Caco-2 (cell line): Measurements from ENCODE around the gene IL10RB. TPM values are rescaled to one million over a fixed set of nuclear protein-coding genes. Genes with fewer than 3 reads are reported as not detected.

Experiments used
- BruUV-seq: library from RNA; stranded (reverse); fragments of 400-500 nt; replicated peaks from 2 replicates; lab custom pipeline; 2021; lab: Mats Ljungman, UMichigan
- CTCF ChIA-PET: fragments of 300-600 bp; sonication (Branson Sonifier 250); formaldehyde crosslinking; loops from one replicate; lab custom pipeline; 2022; ENCODE audit warnings: antibody characterized with exemption; lab: Charles Lee
- POLR2A ChIA-PET: fragments of 300-600 bp; sonication (Branson Sonifier 250); formaldehyde crosslinking; loops from one replicate; lab custom pipeline; 2022; ENCODE audit warnings: antibody characterized with exemption; lab: Charles Lee
- DNase-seq, 2 experiments: peaks; one replicate each; pipeline versions ENCODE4 v3.0.0 to v3.0.0-alpha.2; 2020 to 2022
- H3K27me3 ChIP-seq: replicated peaks from 2 replicates; pipeline ENCODE4 v1.6.0; 2011; ENCODE audit warnings: low read length; ENCODE audit not compliant: control insufficient read depth, insufficient read depth
- H3K36me3 ChIP-seq: 2 replicates; pipeline ENCODE4 v1.5.1; 2011; ENCODE audit warnings: low read length; ENCODE audit not compliant: control insufficient read depth, insufficient read depth
- H3K4me1 ChIP-seq: fragments of 250-450 bp; sonication (Bioruptor Pico); 2 replicates; pipeline ENCODE4 v1.5.1; 2020; ENCODE audit warnings: mild to moderate bottlenecking
- H3K4me3 ChIP-seq: 2 replicates; pipeline ENCODE4 v1.5.1; 2011; ENCODE audit warnings: low read depth, mild to moderate bottlenecking, control low read depth, low read length
- H3K9me3 ChIP-seq: fragments of 250-450 bp; sonication (Bioruptor Pico); 2 replicates; pipeline ENCODE4 v1.5.1; 2020; ENCODE audit warnings: mild to moderate bottlenecking, moderate library complexity
- H3K27ac Mint-ChIP-seq: one replicate; pipeline ENCODE4 v1.8.0; 2022; ENCODE audit warnings: mixed read lengths; ENCODE audit not compliant: unreplicated experiment
- H3K27me3 Mint-ChIP-seq: one replicate; pipeline ENCODE4 v1.8.0; 2022; ENCODE audit warnings: mixed read lengths; ENCODE audit not compliant: insufficient read depth, unreplicated experiment
- H3K36me3 Mint-ChIP-seq: one replicate; pipeline ENCODE4 v1.8.0; 2022; ENCODE audit warnings: mild to moderate bottlenecking, mixed read lengths; ENCODE audit not compliant: insufficient read depth, unreplicated experiment
- H3K4me1 Mint-ChIP-seq: one replicate; pipeline ENCODE4 v1.8.0; 2022; ENCODE audit warnings: low read depth, mixed read lengths; ENCODE audit not compliant: unreplicated experiment
- H3K4me3 Mint-ChIP-seq: one replicate; pipeline ENCODE4 v1.8.0; 2022; ENCODE audit warnings: mild to moderate bottlenecking, moderate library complexity, mixed read lengths; ENCODE audit not compliant: unreplicated experiment
- H3K9me3 Mint-ChIP-seq: one replicate; pipeline ENCODE4 v1.8.0; 2022; ENCODE audit warnings: mixed read lengths; ENCODE audit not compliant: unreplicated experiment
- intact Hi-C: fragments of 100-400 bp; cut with micrococcal nuclease; formaldehyde crosslinking; loops from one replicate; pipeline ENCODE4 v1.10.0; 2022; ENCODE audit not compliant: unreplicated experiment
- total RNA-seq: library from RNA; stranded (reverse); gene quantifications from 2 replicates; pipeline ENCODE4 v1.2.3, GENCODE V29; 2022
- TF ChIP-seq, protein P1 (sequence below), 2 experiments: fragments of 200-600 bp in 1 of 2; IDR thresholded peaks; 1 replicate in 1 of 2; 2 replicates in 1 of 2; pipeline versions ENCODE4 v1.5.1 to v1.8.0; 2011 to 2022; ENCODE audit warnings: antibody characterized with exemption in 1 of 2, control low read depth in 1 of 2, inconsistent platforms in 1 of 2, low read depth in 1 of 2, low read length in 1 of 2, mild to moderate bottlenecking in 1 of 2, moderate library complexity in 1 of 2; ENCODE audit not compliant: insufficient read depth in 1 of 2, severe bottlenecking in 1 of 2, unreplicated experiment in 1 of 2

IL10RB gene
- total RNA-seq, 1 experiment from 2014 or later, result 13.1 TPM

- H3K9me3 ChIP-seq, result peaks cover 10% of the 10 kb centered on the region; the same call in 1 of the 2 replicates
- no peak overlapping the region for H3K4me3 Mint-ChIP-seq
- CTCF ChIA-PET, result no interaction called here
These were observed 66.0 kb downstream of the IL10RB start for GRCh38 chr21:33332143-33332542.

GRCh38 chr21:33334191-33334590 is 68.0 kb downstream of the IL10RB start:
- Mint-ChIP-seq H3K9me3 (peaks cover 18% of the 10 kb centered on the region), H3K27me3 (no peaks in the 10 kb centered on the region), H3K4me3 (no peak overlapping the region), H3K36me3 (peaks cover 16% of the 10 kb centered on the region), H3K4me1 (no peaks in the 10 kb centered on the region), H3K27ac (no peak overlapping the region)
- H3K27me3 ChIP-seq, result no peaks in the 10 kb centered on the region
- peaks cover 10% of the 10 kb centered on the region; the same call in 1 of the 2 replicates for H3K9me3 ChIP-seq
- peaks cover 1% of the 10 kb centered on the region for H3K36me3 ChIP-seq
- ChIA-PET POLR2A (no interaction called here), CTCF (no interaction called here)
- no peaks in the 10 kb centered on the region for H3K4me1 ChIP-seq
- no peak for DNase-seq
- TF ChIP-seq, protein P1, sequence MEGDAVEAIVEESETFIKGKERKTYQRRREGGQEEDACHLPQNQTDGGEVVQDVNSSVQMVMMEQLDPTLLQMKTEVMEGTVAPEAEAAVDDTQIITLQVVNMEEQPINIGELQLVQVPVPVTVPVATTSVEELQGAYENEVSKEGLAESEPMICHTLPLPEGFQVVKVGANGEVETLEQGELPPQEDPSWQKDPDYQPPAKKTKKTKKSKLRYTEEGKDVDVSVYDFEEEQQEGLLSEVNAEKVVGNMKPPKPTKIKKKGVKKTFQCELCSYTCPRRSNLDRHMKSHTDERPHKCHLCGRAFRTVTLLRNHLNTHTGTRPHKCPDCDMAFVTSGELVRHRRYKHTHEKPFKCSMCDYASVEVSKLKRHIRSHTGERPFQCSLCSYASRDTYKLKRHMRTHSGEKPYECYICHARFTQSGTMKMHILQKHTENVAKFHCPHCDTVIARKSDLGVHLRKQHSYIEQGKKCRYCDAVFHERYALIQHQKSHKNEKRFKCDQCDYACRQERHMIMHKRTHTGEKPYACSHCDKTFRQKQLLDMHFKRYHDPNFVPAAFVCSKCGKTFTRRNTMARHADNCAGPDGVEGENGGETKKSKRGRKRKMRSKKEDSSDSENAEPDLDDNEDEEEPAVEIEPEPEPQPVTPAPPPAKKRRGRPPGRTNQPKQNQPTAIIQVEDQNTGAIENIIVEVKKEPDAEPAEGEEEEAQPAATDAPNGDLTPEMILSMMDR (IDR thresholded peaks at IDR 0.05; ENCODE audit: insufficient read depth in 1 of 2, low read depth in 1 of 2, low read length in 1 of 2, severe bottlenecking in 1 of 2, unreplicated experiment in 1 of 2), result no peak
- BruUV-seq, result no TSS peak
- intact Hi-C loops, result no loop called here
- H3K4me3 ChIP-seq, result no peak overlapping the region

More at GRCh38 chr21:33332143-33332542, 66.0 kb downstream of the IL10RB start:
- Mint-ChIP-seq H3K27me3 (no peaks in the 10 kb centered on the region), H3K36me3 (peaks cover 6% of the 10 kb centered on the region), H3K27ac (no peak overlapping the region), H3K4me1 (no peaks in the 10 kb centered on the region), H3K9me3 (peaks cover 18% of the 10 kb centered on the region)
- peaks cover 3% of the 10 kb centered on the region for H3K36me3 ChIP-seq
- no peaks in the 10 kb centered on the region for H3K4me1 ChIP-seq
- no TSS peak for BruUV-seq
- no peak for DNase-seq
- POLR2A ChIA-PET, result no interaction called here
- H3K4me3 ChIP-seq, result no peak overlapping the region
- TF ChIP-seq, protein P1 (IDR thresholded peaks at IDR 0.05; ENCODE audit: insufficient read depth in 1 of 2, low read depth in 1 of 2, low read length in 1 of 2, severe bottlenecking in 1 of 2, unreplicated experiment in 1 of 2), result no peak
- intact Hi-C loops, result no loop called here
- H3K27me3 ChIP-seq, result no peaks in the 10 kb centered on the region

GRCh38 chr21:33334824-33335223 is 68.7 kb downstream of the IL10RB start:
- Histone ChIP-seq H3K4me3 (no peak overlapping the region), H3K9me3 (peaks cover 10% of the 10 kb centered on the region; the same call in 1 of the 2 replicates), H3K27me3 (no peaks in the 10 kb centered on the region), H3K4me1 (no peaks in the 10 kb centered on the region), H3K36me3 (peaks cover 1% of the 10 kb centered on the region)
- Mint-ChIP-seq H3K27ac (no peak overlapping the region), H3K9me3 (peaks cover 18% of the 10 kb centered on the region), H3K36me3 (peaks cover 16% of the 10 kb centered on the region), H3K27me3 (no peaks in the 10 kb centered on the region), H3K4me3 (no peak overlapping the region), H3K4me1 (no peaks in the 10 kb centered on the region)
- DNase-seq, result no peak
- no TSS peak for BruUV-seq
- POLR2A ChIA-PET, result no interaction called here
- intact Hi-C loops, result no loop called here
- CTCF ChIA-PET, result no interaction called here
- TF ChIP-seq, protein P1 (IDR thresholded peaks at IDR 0.05; ENCODE audit: insufficient read depth in 1 of 2, low read depth in 1 of 2, low read length in 1 of 2, severe bottlenecking in 1 of 2, unreplicated experiment in 1 of 2), result no peak
